VCaP (cell line): Measurements from ENCODE around the gene AMN.

ENCODE experiments used
- H3K27ac ChIP-seq: fragments of 450-650 bp; 2 replicates; pipeline ENCODE4 v1.5.1; 2017
- TF ChIP-seq, protein P1 (sequence below): fragments of 450-650 bp; conservative IDR thresholded peaks from 2 replicates; pipeline ENCODE4 v1.5.1; 2017; ENCODE audit warnings: mild to moderate bottlenecking, moderate library complexity

AMN gene

DNA sequence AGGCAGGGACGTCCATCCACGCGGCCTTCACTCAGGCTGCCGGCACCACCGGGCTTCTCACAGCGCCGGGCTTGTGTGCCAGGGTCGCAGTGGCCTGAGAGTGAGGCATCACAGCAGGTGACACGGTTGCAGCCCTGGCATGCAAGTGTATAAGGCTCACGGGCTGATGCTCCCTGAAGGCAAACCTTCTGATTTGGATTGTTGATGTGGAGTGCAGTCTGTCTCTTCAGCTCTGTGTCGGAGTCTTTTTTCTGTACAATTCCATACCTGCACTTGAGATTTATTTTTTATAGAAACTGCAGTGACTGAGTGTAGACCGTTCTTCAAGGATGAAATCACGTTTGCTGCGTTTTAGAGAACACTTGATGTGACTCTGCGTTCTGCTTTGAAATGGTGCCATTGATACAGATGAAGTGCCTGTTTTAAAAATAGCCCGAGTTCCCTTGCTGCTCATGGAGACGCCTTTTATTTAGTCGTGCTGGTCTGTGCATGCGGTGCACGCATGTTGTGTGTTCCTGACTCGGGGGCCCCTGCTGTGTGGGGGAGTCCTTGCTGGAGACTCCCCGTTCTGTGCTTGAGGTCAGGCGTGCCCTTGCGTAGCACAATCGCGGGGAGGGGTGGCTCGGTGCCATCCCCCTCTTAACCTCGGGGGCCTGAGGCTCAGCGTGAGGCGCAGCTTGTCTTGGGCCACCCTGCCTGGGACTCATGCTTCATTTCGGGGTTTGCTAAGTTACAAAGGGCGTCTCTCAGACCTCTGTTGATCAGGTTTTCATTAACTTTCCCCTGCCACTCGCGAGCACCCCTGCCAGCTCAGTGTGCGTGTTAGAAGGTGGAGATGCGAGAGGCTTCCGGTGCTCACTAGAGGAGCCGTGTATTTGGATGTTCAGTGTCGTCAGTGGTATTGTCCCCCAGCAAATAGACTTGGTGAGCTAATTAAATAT is 21.6 kb upstream of the AMN start:
- no peak overlapping the region for H3K27ac ChIP-seq
- TF ChIP-seq, protein P1, sequence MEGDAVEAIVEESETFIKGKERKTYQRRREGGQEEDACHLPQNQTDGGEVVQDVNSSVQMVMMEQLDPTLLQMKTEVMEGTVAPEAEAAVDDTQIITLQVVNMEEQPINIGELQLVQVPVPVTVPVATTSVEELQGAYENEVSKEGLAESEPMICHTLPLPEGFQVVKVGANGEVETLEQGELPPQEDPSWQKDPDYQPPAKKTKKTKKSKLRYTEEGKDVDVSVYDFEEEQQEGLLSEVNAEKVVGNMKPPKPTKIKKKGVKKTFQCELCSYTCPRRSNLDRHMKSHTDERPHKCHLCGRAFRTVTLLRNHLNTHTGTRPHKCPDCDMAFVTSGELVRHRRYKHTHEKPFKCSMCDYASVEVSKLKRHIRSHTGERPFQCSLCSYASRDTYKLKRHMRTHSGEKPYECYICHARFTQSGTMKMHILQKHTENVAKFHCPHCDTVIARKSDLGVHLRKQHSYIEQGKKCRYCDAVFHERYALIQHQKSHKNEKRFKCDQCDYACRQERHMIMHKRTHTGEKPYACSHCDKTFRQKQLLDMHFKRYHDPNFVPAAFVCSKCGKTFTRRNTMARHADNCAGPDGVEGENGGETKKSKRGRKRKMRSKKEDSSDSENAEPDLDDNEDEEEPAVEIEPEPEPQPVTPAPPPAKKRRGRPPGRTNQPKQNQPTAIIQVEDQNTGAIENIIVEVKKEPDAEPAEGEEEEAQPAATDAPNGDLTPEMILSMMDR = no peak

DNA sequence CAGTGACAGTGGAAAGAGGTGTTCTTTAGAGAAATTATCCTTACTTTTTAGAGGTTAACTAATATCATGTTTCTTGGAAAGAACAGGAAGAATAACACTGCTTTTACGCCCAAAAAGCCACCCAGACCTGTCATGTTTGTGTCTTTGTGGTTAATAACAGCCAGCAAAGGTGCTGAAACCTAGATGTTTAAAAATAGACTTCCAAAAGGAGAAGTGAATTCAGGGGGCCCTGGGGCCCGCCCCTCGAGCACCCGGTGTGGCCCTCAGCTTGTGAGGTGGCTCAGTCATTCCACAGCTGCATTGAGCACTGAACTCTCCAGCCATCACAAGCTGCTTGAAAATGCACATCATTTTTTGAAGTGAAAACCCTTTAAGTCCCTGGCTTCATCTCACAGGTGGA is 20.8 kb upstream of the AMN start:
- TF ChIP-seq, protein P1 = no peak
- no peak overlapping the region for H3K27ac ChIP-seq

DNA sequence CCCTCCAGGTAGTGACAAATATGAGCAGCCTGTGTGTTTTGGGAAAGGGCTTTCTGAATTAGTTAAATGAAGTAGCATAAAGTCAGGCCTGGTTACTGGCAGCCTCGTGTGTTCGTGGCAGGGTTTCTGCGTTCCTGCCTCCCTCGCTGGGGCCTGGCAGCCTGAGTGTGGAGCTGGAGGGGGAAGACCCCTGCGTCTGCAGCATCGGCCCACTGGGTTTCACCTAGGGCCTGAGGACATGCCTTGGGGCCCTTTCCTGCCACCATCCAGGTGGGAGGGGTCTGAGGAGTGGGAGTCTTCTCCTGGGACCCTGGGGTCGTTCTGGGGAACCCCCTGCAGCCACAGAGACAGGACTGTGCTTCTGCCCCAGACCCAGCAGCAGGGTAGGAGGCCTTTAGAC is 20.4 kb upstream of the AMN start:
- TF ChIP-seq, protein P1 = no peak
- no peak overlapping the region for H3K27ac ChIP-seq

- TF ChIP-seq, protein P1 = no peak
- H3K27ac ChIP-seq = no peak overlapping the region
Measured at GRCh38 chr14:102902523-102903247, 19.8 kb upstream of the AMN start.

- TF ChIP-seq, protein P1 = no peak
- no peak overlapping the region for H3K27ac ChIP-seq
Measured at GRCh38 chr14:102903248-102903888, 19.1 kb upstream of the AMN start.

- TF ChIP-seq, protein P1 = no peak
- H3K27ac ChIP-seq = no peak overlapping the region
Measured at GRCh38 chr14:102903889-102904512, 18.5 kb upstream of the AMN start.
